Activated T-cell treated with anti-CD3 and anti-CD28 coated beads, Interleukin-2, amount 50 U/mL, for 4 hours (primary cell): ENCODE results near the gene OR1C1. TPM values are rescaled to one million over a fixed set of nuclear protein-coding genes. Genes with fewer than 3 reads are reported as not detected.
"Not testable (repeated sequence)": the region's sequence is repeated elsewhere in the genome, so short reads cannot be mapped to it uniquely, and the experiment has no call there.

ENCODE experiments used
- ATAC-seq, 2 donors: fragments of 200-7000 bp; cut with Tn5 transposase; one replicate each; pipeline ENCODE4 v1.10.0; 2021
- DNase-seq: peaks from one replicate; pipeline ENCODE4 v3.0.0-alpha.2; 2020
- H3K27me3 Mint-ChIP-seq: one replicate; pipeline ENCODE4 v1.8.0; 2021; ENCODE audit warnings: low read depth, mixed read lengths
- H3K36me3 Mint-ChIP-seq: one replicate; pipeline ENCODE4 v1.8.0; 2022; ENCODE audit warnings: mixed read lengths; ENCODE audit not compliant: insufficient read depth
- H3K4me1 Mint-ChIP-seq: one replicate; pipeline ENCODE4 v1.8.0; 2021; ENCODE audit warnings: low read depth, mixed read lengths
- H3K4me3 Mint-ChIP-seq: one replicate; pipeline ENCODE4 v1.8.0; 2021; ENCODE audit warnings: mild to moderate bottlenecking, moderate library complexity, mixed read lengths
- H3K9me3 Mint-ChIP-seq: one replicate; pipeline ENCODE4 v1.8.0; 2021; ENCODE audit warnings: mixed read lengths
- total RNA-seq, 3 donors: library from RNA; stranded (reverse); gene quantifications; one replicate each; pipeline ENCODE4 v1.2.1, GENCODE V29; 2021

OR1C1 gene
- total RNA-seq, 3 donors from 2014 or later, result not detected

- H3K36me3 Mint-ChIP-seq, H3K9me3 Mint-ChIP-seq, DNase-seq, H3K4me1 Mint-ChIP-seq, ATAC-seq, H3K4me3 Mint-ChIP-seq, H3K27me3 Mint-ChIP-seq: not testable (repeated sequence)
These were observed 49.7 kb downstream of the OR1C1 start for GRCh38 chr1:247710681-247711080.

Other genes with a start within 250 kb of the OR1C1 start
- not detected for gene OR2C3, start 224.1 kb downstream of the OR1C1 start, total RNA-seq
- gene GCSAML, start 211.4 kb downstream of the OR1C1 start, total RNA-seq, result 1 to 10 TPM in 1 of 3 donors, under 1 TPM in 2; 0.05 to 2.4 (median 0.37) TPM
- not detected for gene OR2G2, start 172.2 kb downstream of the OR1C1 start, total RNA-seq
- gene OR2G3, start 155.0 kb downstream of the OR1C1 start, total RNA-seq, result not detected
- not detected for gene OR13G1, start 80.8 kb downstream of the OR1C1 start, total RNA-seq
- not detected for gene OR6F1, start 43.9 kb downstream of the OR1C1 start, total RNA-seq
- not detected for gene OR14K1, start 21.9 kb downstream of the OR1C1 start, total RNA-seq
- not detected for gene OR14A2, start 12.4 kb downstream of the OR1C1 start, total RNA-seq
- gene OR14A16, start 63.6 kb upstream of the OR1C1 start, total RNA-seq, result not detected
- not detected for gene OR11L1, start 81.3 kb upstream of the OR1C1 start, total RNA-seq
- under 1 TPM; 0.11 to 0.28 (median 0.18) TPM for gene TRIM58, start 96.6 kb upstream of the OR1C1 start, total RNA-seq
- gene OR2W3, start 135.0 kb upstream of the OR1C1 start, total RNA-seq, result not detected
- not detected for gene OR2T8, start 159.7 kb upstream of the OR1C1 start, total RNA-seq
- not detected for gene OR2AJ1, start 164.3 kb upstream of the OR1C1 start, total RNA-seq
- not detected for gene OR2L8, start 188.3 kb upstream of the OR1C1 start, total RNA-seq
- gene OR2AK2, start 204.7 kb upstream of the OR1C1 start, total RNA-seq, result not detected